Right atrium auricular region (tissue), 2 donors: ENCODE results near the gene RIC3. TPM values are rescaled to one million over a fixed set of nuclear protein-coding genes. Genes with fewer than 3 reads are reported as not detected.
A peak's percentile ranks its signal among the peaks of the same experiment; 100 is the strongest.

Experiments used
- DNase-seq: peaks from one replicate; pipeline ENCODE4 v3.0.0-alpha.2; 2019; ENCODE audit warnings: low spot score
- H3K27ac ChIP-seq, 2 donors: fragments of 200-600 bp; sonication (generic); 1 replicate in 1 of 2; 2 replicates in 1 of 2; pipeline ENCODE4 v1.5.1; 2016 to 2019
- H3K27me3 ChIP-seq, 2 donors: fragments of 200-600 bp; sonication (generic); one replicate each; pipeline versions ENCODE4 v1.5.1 to v1.6.0; 2017 to 2019
- H3K36me3 ChIP-seq: fragments of 200-600 bp; sonication (generic); one replicate; pipeline ENCODE4 v1.5.1; 2016
- H3K4me1 ChIP-seq, 2 donors: fragments of 200-600 bp; sonication (generic); one replicate each; pipeline versions ENCODE4 v1.5.1 to v1.6.0; 2017 to 2019
- H3K4me3 ChIP-seq, 2 donors: fragments of 200-600 bp; sonication (generic); 1 replicate in 1 of 2; 2 replicates in 1 of 2; pipeline ENCODE4 v1.5.1; 2017 to 2019; ENCODE audit warnings: mild to moderate bottlenecking in 1 of 2, moderate library complexity in 1 of 2
- H3K9me3 ChIP-seq, 2 donors: fragments of 200-600 bp; sonication (generic); one replicate each; pipeline ENCODE4 v1.5.1; 2019
- CTCF ChIP-seq, 2 donors: fragments of 200-600 bp; sonication (generic); IDR thresholded peaks; one replicate each; pipeline ENCODE4 v1.5.1; 2019; ENCODE audit warnings: antibody characterized with exemption in 2 of 2
- total RNA-seq, 2 donors: library from RNA; depleted of rRNA; stranded (reverse); fragments of >200 nt; gene quantifications; one replicate each; pipeline ENCODE4 v1.1.0, GENCODE V29; 2016

Gene RIC3
- total RNA-seq, 2 donors from 2014 or later = 7.9 to 8.5 TPM

- Histone ChIP-seq H3K27me3 (no peaks in the 10 kb centered on the region), H3K36me3 (peaks cover 45% of the 10 kb centered on the region), H3K9me3 (no peaks in the 10 kb centered on the region), H3K27ac (no peak overlapping the region), H3K4me1 (peaks cover 0 to 3% of the 10 kb centered on the region in 2 donors), H3K4me3 (no peak overlapping the region)
- no peak for TF ChIP-seq CTCF (IDR thresholded peaks at IDR 0.05)
- peak; percentile 47 for DNase-seq
Observed at GRCh38 chr11:8101421-8101820, 67.4 kb downstream of the RIC3 start.

GRCh38 chr11:8100605-8101004 is 68.2 kb downstream of the RIC3 start:
- no peaks in the 10 kb centered on the region for H3K4me1 ChIP-seq
- TF ChIP-seq CTCF (IDR thresholded peaks at IDR 0.05) = no peak
- H3K4me3 ChIP-seq = no peak overlapping the region
- no peaks in the 10 kb centered on the region for H3K9me3 ChIP-seq
- no peak overlapping the region for H3K27ac ChIP-seq
- DNase-seq = peak; percentile 23
- peaks cover 45% of the 10 kb centered on the region for H3K36me3 ChIP-seq
- no peaks in the 10 kb centered on the region for H3K27me3 ChIP-seq

- H3K27me3 ChIP-seq = no peaks in the 10 kb centered on the region
- H3K4me1 ChIP-seq = no peaks in the 10 kb centered on the region
- H3K9me3 ChIP-seq = no peaks in the 10 kb centered on the region
- H3K36me3 ChIP-seq = peaks cover 45% of the 10 kb centered on the region
- H3K27ac ChIP-seq = no peak overlapping the region
- no peak for TF ChIP-seq CTCF (IDR thresholded peaks at IDR 0.05)
- peak; percentile 34 for DNase-seq
- H3K4me3 ChIP-seq = no peak overlapping the region
Observed at GRCh38 chr11:8100158-8100557, 68.7 kb downstream of the RIC3 start.

- H3K9me3 ChIP-seq = no peaks in the 10 kb centered on the region
- no peak overlapping the region for H3K4me3 ChIP-seq
- H3K27ac ChIP-seq = no peak overlapping the region
- TF ChIP-seq CTCF (IDR thresholded peaks at IDR 0.05) = peak; percentile 49 to 81
- H3K27me3 ChIP-seq = no peaks in the 10 kb centered on the region
- DNase-seq = peak; percentile 86
- H3K4me1 ChIP-seq = no peaks in the 10 kb centered on the region
- peaks cover 45% of the 10 kb centered on the region for H3K36me3 ChIP-seq
Observed at GRCh38 chr11:8099291-8099899, 69.4 kb downstream of the RIC3 start.

GRCh38 chr11:8098879-8099278 is 69.9 kb downstream of the RIC3 start:
- Histone ChIP-seq H3K27ac (no peak overlapping the region), H3K36me3 (peaks cover 45% of the 10 kb centered on the region)
- peak; percentile 56 for DNase-seq

More at GRCh38 chr11:8098879-8099278, 69.9 kb downstream of the RIC3 start:
- Histone ChIP-seq H3K4me1 (no peaks in the 10 kb centered on the region), H3K27me3 (no peaks in the 10 kb centered on the region), H3K4me3 (no peak overlapping the region), H3K9me3 (no peaks in the 10 kb centered on the region)
- TF ChIP-seq CTCF (IDR thresholded peaks at IDR 0.05) = no peak
